Neural cell (in vitro differentiated cells): ENCODE measurements around the gene RABGAP1L.

Source experiments
- RAD21 ChIP-seq: fragments of 450-650 bp; conservative IDR thresholded peaks from 2 replicates; pipeline ENCODE4 v1.6.1; 2014; ENCODE audit warnings: antibody characterized with exemption, mild to moderate bottlenecking, moderate library complexity
- TF ChIP-seq, protein P1 (sequence below): fragments of 450-650 bp; IDR thresholded peaks from 2 replicates; pipeline ENCODE4 v1.5.1; 2014; ENCODE audit warnings: antibody characterized with exemption, mild to moderate bottlenecking, moderate library complexity; ENCODE audit not compliant: poor library complexity, severe bottlenecking

DNA sequence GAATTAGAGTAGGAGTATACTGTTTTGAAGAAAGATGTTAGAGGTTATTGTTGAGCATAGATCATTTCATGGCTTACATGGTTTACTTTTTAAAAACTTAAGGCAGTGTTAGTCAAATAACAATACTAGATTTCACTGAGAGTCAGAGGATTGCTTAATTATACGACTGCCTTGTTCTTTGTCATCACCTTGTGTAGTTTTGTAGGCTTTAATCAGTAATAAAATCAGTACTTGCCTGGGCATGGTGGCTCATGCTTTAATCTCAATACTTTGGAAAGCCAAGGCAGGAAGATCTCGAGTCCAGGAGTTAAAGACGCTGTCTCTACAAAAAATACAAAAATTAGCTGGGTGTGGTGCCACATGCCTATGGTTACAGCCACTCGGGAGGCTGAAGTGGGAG, 247.1 kb downstream of the RABGAP1L start:
- TF ChIP-seq, protein P1, sequence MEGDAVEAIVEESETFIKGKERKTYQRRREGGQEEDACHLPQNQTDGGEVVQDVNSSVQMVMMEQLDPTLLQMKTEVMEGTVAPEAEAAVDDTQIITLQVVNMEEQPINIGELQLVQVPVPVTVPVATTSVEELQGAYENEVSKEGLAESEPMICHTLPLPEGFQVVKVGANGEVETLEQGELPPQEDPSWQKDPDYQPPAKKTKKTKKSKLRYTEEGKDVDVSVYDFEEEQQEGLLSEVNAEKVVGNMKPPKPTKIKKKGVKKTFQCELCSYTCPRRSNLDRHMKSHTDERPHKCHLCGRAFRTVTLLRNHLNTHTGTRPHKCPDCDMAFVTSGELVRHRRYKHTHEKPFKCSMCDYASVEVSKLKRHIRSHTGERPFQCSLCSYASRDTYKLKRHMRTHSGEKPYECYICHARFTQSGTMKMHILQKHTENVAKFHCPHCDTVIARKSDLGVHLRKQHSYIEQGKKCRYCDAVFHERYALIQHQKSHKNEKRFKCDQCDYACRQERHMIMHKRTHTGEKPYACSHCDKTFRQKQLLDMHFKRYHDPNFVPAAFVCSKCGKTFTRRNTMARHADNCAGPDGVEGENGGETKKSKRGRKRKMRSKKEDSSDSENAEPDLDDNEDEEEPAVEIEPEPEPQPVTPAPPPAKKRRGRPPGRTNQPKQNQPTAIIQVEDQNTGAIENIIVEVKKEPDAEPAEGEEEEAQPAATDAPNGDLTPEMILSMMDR, result no peak
- no peak for TF ChIP-seq RAD21
